ENCODE data around the gene WTAP. TPM values are rescaled to one million over a fixed set of nuclear protein-coding genes. Genes with fewer than 3 reads are reported as not detected.

The WTAP gene
- total RNA-seq, 1 experiment from 2014 or later = 111 TPM

- Histone ChIP-seq H3K4me1 (replicated peaks) (no peaks in the 10 kb centered on the region), H3K9me3 (replicated peaks) (no peaks in the 10 kb centered on the region), H3K4me3 (no peak overlapping the region), H3K27ac (no peak overlapping the region), H3K36me3 (peaks cover under 1% of the 10 kb centered on the region; the same call in 1 of the 2 replicates), H3K27me3 (replicated peaks) (no peaks in the 10 kb centered on the region)
- no peak for DNase-seq (ENCODE audit: low read depth in 1 of 2, low spot score in 2 of 2)
These were observed 77.2 kb downstream of the WTAP start for GRCh38 chr6:159804504-159804903.

GRCh38 chr6:159805440-159806020 is 78.2 kb downstream of the WTAP start:
- Histone ChIP-seq H3K4me3 (no peak overlapping the region), H3K36me3 (no peaks in the 10 kb centered on the region), H3K4me1 (replicated peaks) (no peaks in the 10 kb centered on the region), H3K27ac (no peak overlapping the region), H3K9me3 (replicated peaks) (no peaks in the 10 kb centered on the region), H3K27me3 (replicated peaks) (no peaks in the 10 kb centered on the region)
- no peak for DNase-seq (ENCODE audit: low read depth in 1 of 2, low spot score in 2 of 2)

Other genes starting within 250 kb of the WTAP start
- 81.6 and 102 TPM in 2 replicates for gene SOD2, start 34.3 kb upstream of the WTAP start, total RNA-seq (2014; rRNA removed; shearing (Covaris generic))
- 81.8 and 120 TPM in 2 replicates for gene ACAT2, start 34.5 kb downstream of the WTAP start, total RNA-seq (2014; rRNA removed; shearing (Covaris generic))
- gene TCP1, start 62.1 kb downstream of the WTAP start, total RNA-seq (2014; rRNA removed; shearing (Covaris generic)) = 408 and 422 TPM in 2 replicates
- gene MRPL18, start 63.0 kb downstream of the WTAP start, total RNA-seq (2014; rRNA removed; shearing (Covaris generic)) = 154 and 179 TPM in 2 replicates
- not detected in 2 replicates for gene PNLDC1, start 72.8 kb downstream of the WTAP start, total RNA-seq (2014; rRNA removed; shearing (Covaris generic))
- gene MAS1, start 163.5 kb downstream of the WTAP start, total RNA-seq (2014; rRNA removed; shearing (Covaris generic)) = not detected in 2 replicates
- 29.4 and 54.7 TPM in 2 replicates for gene IGF2R, start 241.6 kb downstream of the WTAP start, total RNA-seq (2014; rRNA removed; shearing (Covaris generic))